ENCODE measurements around the gene TMEM254. TPM values are rescaled to one million over a fixed set of nuclear protein-coding genes. Genes with fewer than 3 reads are reported as not detected.
A peak's percentile ranks its signal among the peaks of the same experiment; 100 is the strongest.

TMEM254 gene
- polyA plus RNA-seq, 1 experiment, result 34.4 TPM

GRCh38 chr10:80068270-80068669 is 10.2 kb upstream of the TMEM254 start:
- ChIA-PET CTCF (interaction anchor here (0.7 to 4.6 kb wide), 3 partner anchors 9 to 109 kb away, joined by 3 to 36 read pairs (median 10); no protein-coding TSS in a partner anchor), POLR2A (no interaction called here)
- no peak for TF ChIP-seq CTCF (IDR thresholded peaks at IDR 0.05; ENCODE audit: low read depth, low read length)
- Histone ChIP-seq H3K4me3 (ENCODE audit: low read depth, low read length) (no peak overlapping the region), H3K9me3 (ENCODE audit: control insufficient read depth, insufficient read depth, low read length) (no peaks in the 10 kb centered on the region), H3K27ac (ENCODE audit: low read depth, low read length) (no peak overlapping the region), H3K27me3 (ENCODE audit: control insufficient read depth, insufficient read depth, low read length) (no peaks in the 10 kb centered on the region)
- no peak for DNase-seq (ENCODE audit: low read depth, low spot score)

- Histone ChIP-seq H3K27me3 (ENCODE audit: control insufficient read depth, insufficient read depth, low read length) (no peaks in the 10 kb centered on the region), H3K4me3 (ENCODE audit: low read depth, low read length) (no peak overlapping the region), H3K27ac (ENCODE audit: low read depth, low read length) (no peak overlapping the region), H3K9me3 (ENCODE audit: control insufficient read depth, insufficient read depth, low read length) (no peaks in the 10 kb centered on the region)
- POLR2A ChIA-PET, result no interaction called here
- TF ChIP-seq CTCF (IDR thresholded peaks at IDR 0.05; ENCODE audit: low read depth, low read length), result no peak
- DNase-seq (ENCODE audit: low read depth, low spot score), result no peak
- CTCF ChIA-PET, result interaction anchor here (0.9 to 4.6 kb wide), 2 partner anchors 11 to 24 kb away, joined by 3 to 36 read pairs; no protein-coding TSS in a partner anchor
Observed at GRCh38 chr10:80070057-80070456, 8.4 kb upstream of the TMEM254 start.

- ChIA-PET POLR2A (no interaction called here), CTCF (no interaction called here)
- H3K27me3 ChIP-seq (ENCODE audit: control insufficient read depth, insufficient read depth, low read length), result no peaks in the 10 kb centered on the region
Observed at GRCh38 chr10:80072584-80072983, 5.9 kb upstream of the TMEM254 start.

DNA sequence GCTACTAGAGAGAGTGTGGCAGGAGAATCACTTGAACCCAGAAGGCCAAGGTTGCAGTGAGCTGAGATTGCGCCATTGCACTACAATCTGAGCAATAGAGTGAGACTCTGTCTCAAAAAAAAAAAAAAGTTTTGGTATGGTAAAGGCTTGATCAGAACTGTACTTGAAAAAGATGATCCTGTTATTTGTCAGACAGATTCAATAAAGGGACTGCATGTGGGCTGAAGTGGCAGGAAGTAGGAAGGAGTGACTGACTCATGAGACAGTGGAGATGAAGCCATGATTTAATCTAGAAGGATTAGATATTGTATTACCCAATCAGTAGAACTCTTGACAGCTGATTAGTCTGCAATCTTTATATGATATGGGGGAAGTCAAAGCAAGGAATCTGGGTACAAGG is 2.7 kb upstream of the TMEM254 start:
- no peak for DNase-seq (ENCODE audit: low read depth, low spot score)
- H3K4me3 ChIP-seq (ENCODE audit: low read depth, low read length), result no peak overlapping the region
- TF ChIP-seq CTCF (IDR thresholded peaks at IDR 0.05; ENCODE audit: low read depth, low read length), result no peak
- ChIA-PET CTCF (interaction anchor here (0.8 to 1.1 kb wide), 2 partner anchors 17 to 29 kb away, joined by 3 to 4 read pairs; no protein-coding TSS in a partner anchor), POLR2A (no interaction called here)
- H3K9me3 ChIP-seq (ENCODE audit: control insufficient read depth, insufficient read depth, low read length), result no peaks in the 10 kb centered on the region; the same call in 1 of the 2 replicates
- no peak overlapping the region for H3K27ac ChIP-seq (ENCODE audit: low read depth, low read length)
- no peaks in the 10 kb centered on the region for H3K27me3 ChIP-seq (ENCODE audit: control insufficient read depth, insufficient read depth, low read length)

More at GRCh38 chr10:80072584-80072983, 5.9 kb upstream of the TMEM254 start:
- Histone ChIP-seq H3K4me3 (ENCODE audit: low read depth, low read length) (no peak overlapping the region), H3K9me3 (ENCODE audit: control insufficient read depth, insufficient read depth, low read length) (no peaks in the 10 kb centered on the region), H3K27ac (ENCODE audit: low read depth, low read length) (no peak overlapping the region)
- no peak for TF ChIP-seq CTCF (IDR thresholded peaks at IDR 0.05; ENCODE audit: low read depth, low read length)
- DNase-seq (ENCODE audit: low read depth, low spot score), result no peak

GRCh38 chr10:80077869-80078447 is 507 bp upstream of the TMEM254 start:
- POLR2A ChIA-PET, result no interaction called here
- H3K9me3 ChIP-seq (ENCODE audit: control insufficient read depth, insufficient read depth, low read length), result no peaks in the 10 kb centered on the region; the same call in 1 of the 2 replicates
- peak overlapping the region; percentile 92 for H3K27ac ChIP-seq (ENCODE audit: low read depth, low read length)
- H3K27me3 ChIP-seq (ENCODE audit: control insufficient read depth, insufficient read depth, low read length), result no peaks in the 10 kb centered on the region
- no peak for TF ChIP-seq CTCF (IDR thresholded peaks at IDR 0.05; ENCODE audit: low read depth, low read length)
- peak overlapping the region; percentile 94 for H3K4me3 ChIP-seq (ENCODE audit: low read depth, low read length)
- no peak for DNase-seq (ENCODE audit: low read depth, low spot score)
- CTCF ChIA-PET, result interaction anchor here (1.0 to 1.2 kb wide), 2 partner anchors 11 to 19 kb away, joined by 3 read pairs; no protein-coding TSS in a partner anchor

Data from AG04450 (cell line).